Peyer's patch (tissue), 4 donors: ENCODE results near the gene DNAJB9.

Experiments used
- POLR2A ChIP-seq, 2 donors: fragments of 450-650 bp; IDR thresholded peaks; one replicate each; pipeline ENCODE4 v1.5.1; 2017; ENCODE audit warnings: antibody characterized with exemption in 2 of 2, mild to moderate bottlenecking in 2 of 2, moderate library complexity in 2 of 2
- TF ChIP-seq, protein P1 (sequence below), 6 experiments: fragments of 450-650 bp in 4 of 6; fragments of 200-600 bp in 2 of 6; sonication (generic) in 1 of 6; IDR thresholded peaks; one replicate each; pipeline ENCODE4 v1.5.1; 2017 to 2019; ENCODE audit warnings: antibody characterized with exemption in 6 of 6, mild to moderate bottlenecking in 3 of 6, moderate library complexity in 1 of 6

DNA sequence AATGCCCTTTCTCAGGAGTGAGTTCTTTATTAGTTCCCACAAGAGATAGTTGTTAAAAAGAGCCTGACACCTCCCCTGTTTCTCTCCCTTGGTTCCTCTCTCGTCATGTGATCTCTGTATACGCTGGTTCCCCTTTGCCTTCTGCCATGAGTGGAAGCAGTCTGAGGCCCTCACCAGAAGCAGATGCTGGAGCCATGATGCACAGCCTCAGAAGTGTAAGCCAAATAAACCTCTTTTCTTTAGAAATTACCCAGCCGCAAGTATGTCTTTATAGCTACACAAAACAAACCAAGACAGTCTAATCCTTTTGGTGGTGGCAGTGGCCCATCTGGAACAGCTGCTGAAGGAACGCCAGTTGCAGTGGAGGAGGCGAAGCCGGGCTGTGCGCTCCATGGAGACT, 9.3 kb downstream of the DNAJB9 start:
- TF ChIP-seq, protein P1, sequence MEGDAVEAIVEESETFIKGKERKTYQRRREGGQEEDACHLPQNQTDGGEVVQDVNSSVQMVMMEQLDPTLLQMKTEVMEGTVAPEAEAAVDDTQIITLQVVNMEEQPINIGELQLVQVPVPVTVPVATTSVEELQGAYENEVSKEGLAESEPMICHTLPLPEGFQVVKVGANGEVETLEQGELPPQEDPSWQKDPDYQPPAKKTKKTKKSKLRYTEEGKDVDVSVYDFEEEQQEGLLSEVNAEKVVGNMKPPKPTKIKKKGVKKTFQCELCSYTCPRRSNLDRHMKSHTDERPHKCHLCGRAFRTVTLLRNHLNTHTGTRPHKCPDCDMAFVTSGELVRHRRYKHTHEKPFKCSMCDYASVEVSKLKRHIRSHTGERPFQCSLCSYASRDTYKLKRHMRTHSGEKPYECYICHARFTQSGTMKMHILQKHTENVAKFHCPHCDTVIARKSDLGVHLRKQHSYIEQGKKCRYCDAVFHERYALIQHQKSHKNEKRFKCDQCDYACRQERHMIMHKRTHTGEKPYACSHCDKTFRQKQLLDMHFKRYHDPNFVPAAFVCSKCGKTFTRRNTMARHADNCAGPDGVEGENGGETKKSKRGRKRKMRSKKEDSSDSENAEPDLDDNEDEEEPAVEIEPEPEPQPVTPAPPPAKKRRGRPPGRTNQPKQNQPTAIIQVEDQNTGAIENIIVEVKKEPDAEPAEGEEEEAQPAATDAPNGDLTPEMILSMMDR (IDR thresholded peaks at IDR 0.05), result no peak
- TF ChIP-seq POLR2A (IDR thresholded peaks at IDR 0.05), result no peak
